Stimulated activated CD4-positive, alpha-beta T cell treated with anti-CD3 and anti-CD28 coated beads, Interleukin-15, amount 100 ng/mL, for 1 hour (primary cell): ENCODE data around the gene NBAS.
"Not testable (repeated sequence)": the region's sequence is repeated elsewhere in the genome, so short reads cannot be mapped to it uniquely, and the experiment has no call there.

ENCODE experiments used
- DNase-seq, 2 donors: peaks; one replicate each; pipeline ENCODE4 v3.0.0-alpha.2; 2020; ENCODE audit warnings: low read depth in 1 of 2, low spot score in 1 of 2

The NBAS gene

DNA sequence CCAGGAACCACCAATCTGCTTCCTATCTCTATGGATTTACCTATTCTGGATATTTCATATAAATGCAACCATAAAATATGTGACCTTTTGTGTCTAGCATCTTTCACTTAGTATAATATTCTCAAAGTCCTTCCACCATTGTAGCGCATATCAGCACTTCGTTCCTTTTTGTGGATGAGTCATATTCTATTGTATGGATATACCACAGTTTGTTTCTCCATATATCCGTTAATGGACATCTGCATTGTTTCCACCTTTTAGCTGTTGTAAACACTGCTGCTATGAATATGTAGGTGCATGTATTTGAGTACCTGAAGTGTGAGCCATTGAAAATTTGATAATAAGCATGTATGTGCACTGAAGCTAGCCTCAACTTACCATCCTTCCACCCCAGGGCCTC is 80.1 kb downstream of the NBAS start:
- DNase-seq, result no peak

DNA sequence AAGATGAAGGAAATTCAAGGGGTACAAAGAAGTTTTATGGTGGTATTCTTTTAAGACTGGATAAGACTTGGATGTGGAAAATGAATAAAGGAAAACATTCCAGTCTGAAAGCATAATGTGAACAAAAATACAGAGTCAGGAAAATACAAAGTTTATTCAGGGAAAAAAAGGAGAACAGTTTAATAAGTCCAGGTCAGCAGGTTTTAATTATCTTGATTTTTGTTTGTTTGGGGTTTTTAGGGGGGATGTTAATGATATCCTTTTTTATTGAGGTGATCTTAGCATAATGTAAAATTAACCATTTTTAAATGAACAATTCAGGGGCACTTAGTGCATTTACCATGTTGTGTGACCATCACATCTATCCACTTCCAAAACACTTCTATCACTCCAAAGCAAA is 80.6 kb downstream of the NBAS start:
- no peak for DNase-seq

DNA sequence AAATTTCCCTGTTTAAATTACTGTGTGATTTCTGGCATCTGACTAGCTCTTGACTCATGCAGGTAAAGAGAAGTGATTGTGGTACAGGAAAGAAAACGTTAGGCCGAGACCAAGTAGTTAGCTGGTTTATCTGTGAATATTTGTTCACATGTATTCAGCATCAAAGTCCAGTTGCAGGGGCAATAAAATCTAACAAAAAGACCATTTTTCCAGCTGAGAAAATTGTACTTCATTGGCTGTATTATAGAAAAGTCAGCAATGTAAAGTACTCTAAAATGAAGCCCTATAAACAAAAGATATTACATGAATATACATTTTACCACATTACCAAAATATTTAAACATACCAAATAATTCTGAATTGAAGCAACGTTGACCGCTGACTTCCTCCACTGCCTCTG is 88.3 kb downstream of the NBAS start:
- DNase-seq, result no peak

DNA sequence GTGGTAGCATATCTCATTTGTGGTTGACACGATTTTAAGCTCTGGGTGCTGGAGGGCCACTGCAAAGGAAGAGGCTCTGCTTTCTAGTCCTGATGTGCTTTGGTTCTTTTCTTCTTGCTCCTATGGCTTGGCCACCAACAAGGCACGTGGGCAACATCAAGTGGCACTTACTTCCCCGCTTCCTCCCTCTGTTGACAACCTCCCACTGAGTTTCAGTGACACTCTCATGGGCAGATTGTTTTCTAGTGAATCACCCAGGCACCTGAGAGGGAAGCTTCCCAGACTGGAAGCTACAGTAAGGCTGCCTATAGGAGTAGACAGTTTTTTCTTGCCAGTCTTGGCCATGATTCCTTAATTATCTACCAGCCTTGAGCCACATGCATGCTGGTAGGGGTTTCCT is 89.0 kb downstream of the NBAS start:
- DNase-seq, result no peak

DNA sequence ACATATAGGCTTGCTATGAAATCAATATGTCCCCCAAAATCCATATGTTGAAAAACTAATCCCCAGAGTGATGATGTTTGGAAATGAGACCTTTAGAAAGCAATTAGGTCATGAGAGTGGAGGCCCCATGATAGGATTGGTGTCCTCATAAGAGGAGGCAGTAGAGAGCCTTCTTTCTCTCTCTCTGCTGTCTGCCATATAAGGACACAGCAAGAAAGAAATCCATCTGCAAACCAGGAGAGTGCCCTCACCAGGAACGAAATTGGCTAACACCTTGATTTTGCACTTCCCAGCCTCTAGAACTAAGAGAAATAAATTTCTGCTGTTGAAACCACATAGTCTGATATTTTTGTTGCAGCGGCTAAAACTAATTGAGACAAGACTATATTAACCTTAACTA is 89.5 kb downstream of the NBAS start:
- no peak for DNase-seq

DNA sequence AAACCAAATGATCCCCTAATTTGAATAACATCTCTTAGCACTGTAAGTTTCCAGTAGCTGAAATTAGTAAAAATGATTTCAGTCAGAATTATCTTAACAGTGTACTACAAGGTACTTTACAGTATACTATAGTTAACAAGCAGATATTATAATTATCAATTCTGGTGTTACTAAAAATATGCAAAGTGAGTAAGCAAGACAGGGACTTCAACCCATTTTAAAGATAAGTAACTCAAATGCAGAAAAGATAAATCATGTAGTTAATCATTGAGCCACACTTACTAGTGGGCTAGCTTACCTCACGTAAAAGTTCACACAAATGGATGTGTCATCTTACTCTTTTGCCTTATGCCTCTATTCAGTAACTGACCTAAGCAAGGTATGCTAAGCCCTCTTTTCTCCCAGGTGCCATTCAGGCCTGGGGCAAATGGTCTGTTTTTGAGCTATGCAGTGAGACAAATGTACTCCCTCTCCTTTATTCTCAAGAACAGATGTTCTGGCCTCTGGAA is 101.0 kb downstream of the NBAS start:
- DNase-seq, result no peak

DNA sequence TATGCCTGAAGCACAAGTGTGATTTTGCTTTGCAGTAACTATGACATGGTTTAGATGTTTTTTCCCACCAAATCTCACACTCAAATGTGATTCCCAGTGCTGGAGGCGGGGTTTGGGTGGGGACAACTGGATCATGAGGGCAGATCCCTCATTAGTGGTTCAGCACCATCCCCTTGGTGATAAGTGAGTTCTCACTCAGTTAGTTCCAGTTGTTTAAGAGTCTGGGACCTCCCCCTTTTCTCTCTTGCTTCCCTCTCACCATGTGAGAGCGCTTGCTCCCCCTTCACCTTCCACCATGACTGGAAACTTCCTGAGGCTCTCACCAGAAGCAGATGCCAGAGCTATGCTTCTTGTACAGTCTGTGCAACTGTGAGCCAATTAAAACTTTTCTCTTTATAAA is 102.9 kb downstream of the NBAS start:
- DNase-seq, result no peak

DNA sequence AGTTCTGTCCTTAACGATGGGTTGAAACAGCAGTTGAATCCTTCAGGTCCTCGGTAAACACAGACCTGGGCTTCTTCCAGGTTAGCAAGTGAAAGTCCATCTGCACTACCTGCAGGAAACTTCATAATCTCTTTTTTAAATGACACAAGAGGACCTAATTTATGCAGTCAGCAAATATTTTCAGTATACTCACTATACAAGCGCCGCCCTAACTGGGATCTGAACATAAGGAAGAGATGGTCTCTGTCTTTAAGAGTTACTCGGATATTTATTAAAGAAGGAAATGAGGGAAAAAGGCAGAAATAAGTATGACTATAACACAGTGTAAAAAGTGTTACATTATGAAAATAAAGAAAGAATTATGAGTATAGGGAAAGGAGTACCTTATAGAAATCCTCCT is 103.3 kb downstream of the NBAS start:
- DNase-seq, result no peak

DNA sequence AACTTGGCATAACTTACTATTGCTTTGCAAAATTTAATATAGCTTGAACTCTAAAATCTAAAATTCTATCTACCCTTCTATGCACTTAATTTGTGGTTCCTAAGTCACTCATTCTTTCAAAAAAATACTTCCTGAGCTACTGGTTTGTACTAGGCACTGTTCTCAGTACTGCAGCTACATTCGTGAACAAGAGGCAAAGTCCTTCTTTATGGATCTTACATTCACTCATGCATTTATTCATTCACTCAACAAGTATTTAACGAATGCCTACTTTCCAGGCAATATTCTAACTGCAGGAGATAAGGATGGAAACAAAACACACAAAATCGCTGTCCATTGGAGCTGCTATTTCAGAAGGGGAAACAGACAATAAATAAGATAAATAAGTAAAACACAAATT is 104.8 kb downstream of the NBAS start:
- DNase-seq, result no peak

DNA sequence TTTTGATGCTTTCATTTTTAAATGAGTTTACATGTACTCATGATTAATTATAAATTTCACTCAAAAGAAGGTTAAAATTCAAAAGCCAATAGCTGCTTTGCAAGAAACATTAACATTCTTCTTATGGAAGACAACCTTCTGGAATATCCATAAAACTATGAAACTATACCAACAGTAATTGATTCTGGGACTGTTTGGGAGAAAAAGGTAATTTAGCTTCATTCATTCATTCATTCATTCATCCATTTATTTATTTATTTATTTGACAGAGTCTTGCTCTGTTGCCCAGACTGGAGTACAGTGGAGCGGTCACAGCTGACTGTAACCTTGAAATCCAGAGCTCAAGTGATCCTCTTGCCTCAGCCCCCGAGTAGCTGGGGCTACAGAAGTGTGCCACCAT is 110.3 kb downstream of the NBAS start:
- no peak for DNase-seq

DNA sequence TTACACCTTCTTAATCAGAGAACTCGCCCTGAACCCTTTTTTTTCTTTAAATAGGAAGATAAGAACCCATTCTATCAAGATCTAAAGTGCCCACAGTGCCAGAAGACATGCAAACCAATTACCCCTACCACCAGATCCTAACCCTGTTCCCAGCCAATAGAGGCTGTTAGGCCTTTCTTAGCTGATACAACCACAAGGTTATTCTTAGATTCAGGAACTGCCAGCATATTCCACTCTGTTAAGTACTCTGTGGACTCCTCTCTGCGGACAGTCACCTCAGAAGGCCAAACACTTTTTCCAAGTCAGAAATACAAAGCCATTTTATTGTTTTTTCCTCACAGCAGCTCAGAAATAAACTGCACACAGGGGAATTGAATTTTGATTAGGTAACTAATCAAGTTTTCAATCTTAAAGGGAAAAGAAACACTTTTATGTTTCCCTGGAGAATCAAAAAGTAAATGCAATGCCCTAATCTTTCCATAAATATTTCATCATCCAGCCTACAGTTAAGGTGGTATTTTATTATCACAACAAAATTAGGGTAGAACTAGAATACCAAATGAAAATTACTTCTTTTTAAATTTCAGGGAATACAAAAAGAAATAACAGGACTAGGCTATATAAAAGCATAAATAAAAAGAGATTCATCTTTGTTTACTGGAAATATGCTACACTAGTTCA is 111.4 kb downstream of the NBAS start:
- DNase-seq, result no peak

DNA sequence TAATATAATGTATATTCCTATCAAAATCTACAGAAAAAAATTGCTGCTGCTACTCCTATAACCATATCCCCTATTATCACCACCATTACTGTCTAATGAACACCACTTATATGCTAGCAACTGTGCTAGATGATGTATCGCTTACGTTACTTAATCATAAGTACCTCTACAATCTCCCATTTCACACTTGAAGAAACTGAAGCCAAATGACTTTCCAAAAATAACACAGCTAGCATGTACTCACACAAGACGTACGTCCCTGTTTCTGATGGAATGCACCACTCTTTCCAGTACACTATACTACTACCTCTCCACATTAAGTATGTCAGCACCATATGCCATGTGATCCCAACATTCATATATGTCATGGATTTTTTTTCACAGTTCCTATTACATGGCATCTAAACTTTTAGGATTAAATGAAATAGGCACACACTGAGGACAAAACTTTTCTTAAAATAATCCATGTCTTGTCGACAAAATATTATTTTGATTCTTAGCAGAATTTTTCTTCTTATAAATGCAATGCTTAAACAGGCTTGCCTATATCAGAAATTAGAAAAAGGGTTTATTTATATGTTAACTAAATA is 112.8 kb downstream of the NBAS start:
- no peak for DNase-seq

DNA sequence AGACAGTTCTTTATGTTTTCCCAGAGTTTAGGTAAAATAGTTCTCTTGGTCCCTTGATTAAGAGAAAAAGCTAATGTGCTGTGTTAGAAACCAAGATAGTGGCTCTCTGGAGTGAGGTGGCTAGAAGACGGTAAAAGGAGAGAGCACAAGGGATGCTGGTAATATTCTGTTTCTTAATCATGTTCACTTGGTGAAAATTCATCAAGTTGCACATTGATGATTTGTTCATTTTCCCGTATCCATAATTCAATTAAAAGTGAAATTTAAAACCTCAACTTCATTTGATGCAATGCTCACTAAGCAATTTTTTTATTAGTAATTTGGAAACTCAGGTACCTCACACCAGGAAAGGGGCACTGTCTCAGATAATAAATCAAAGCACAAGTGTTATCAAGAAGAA is 113.8 kb downstream of the NBAS start:
- DNase-seq, result no peak

DNA sequence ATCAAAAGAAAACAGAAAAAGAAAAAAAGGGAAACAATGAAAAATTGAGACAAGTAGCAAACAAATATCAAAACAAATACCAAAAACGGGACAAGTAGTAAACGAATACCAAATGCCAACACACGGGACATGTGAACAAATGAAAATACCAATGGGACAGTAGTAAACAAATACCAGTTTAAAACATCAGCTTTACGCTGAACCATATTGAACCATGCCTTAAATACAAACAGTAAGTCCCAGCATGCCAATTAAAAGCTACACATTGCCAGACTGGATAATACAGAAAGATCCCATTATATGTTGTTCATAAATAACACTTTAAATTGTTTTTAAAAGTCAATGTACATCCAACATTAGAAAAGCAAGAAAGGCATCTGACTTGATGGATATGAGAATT is 114.2 kb downstream of the NBAS start:
- DNase-seq, result no peak

DNA sequence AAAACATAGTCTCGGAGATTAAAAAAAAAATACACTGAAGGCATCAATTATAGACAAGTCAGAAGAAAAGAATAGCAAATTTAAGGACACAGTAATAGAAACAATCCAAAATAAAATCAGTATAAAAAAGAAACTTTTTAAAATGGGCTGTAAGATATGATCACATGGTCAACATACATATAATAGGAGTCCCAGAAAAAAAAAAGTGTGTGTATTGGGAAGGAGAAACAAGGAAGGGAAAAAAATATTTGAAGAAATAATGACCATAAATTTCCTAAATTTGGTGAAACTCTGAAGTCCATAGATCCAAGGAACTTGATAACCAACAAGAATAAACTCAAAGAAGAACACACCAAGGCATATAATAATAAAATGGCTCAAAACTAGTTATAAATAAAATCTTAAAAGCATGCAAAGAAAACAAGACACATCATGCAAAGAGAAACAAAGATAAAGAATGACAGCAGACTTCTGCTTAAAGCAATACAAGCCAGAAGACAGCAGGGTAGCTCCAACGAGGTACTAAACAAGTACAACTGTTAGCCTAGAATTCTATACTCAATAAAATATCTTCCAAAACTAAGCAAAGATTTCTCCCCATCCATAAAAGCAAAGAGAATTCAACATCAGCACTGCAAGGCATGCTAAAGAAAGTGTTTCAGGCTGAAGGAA is 115.1 kb downstream of the NBAS start:
- DNase-seq, result no peak

DNA sequence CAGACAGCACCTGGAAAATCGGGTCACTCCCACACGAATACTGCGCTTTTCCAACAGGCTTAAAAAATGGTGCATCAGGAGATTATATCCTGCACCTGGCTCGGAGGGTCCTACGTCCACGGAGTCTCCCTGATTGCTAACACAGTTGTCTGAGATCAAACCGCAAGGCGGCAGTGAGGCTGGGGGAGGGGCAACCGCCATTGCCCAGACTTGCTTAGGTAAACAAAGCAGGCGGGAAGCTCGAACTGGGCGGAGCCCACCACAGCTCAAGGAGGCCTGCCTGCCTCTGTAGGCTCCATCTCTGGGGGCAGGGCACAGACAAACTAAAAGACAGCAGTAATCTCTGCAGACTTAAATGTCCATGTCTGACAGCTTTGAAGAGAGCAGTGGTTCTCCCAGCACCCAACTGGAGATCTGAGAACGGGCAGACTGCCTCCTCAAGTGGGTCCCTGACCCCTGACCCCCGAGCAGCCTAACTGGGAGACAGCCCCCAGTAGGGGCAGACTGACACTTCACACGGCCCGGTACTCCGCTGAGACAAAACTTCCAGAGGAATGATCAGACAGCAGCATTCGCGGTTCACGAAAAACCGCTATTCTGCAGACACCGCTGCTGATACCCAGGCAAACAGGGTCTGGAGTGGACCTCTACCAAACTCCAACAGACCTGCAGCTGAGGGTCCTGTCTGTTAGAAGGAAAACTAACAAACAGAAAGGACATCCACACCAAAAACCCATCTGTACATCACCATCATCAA is 121.2 kb downstream of the NBAS start:
- DNase-seq, result not testable (repeated sequence)

DNA sequence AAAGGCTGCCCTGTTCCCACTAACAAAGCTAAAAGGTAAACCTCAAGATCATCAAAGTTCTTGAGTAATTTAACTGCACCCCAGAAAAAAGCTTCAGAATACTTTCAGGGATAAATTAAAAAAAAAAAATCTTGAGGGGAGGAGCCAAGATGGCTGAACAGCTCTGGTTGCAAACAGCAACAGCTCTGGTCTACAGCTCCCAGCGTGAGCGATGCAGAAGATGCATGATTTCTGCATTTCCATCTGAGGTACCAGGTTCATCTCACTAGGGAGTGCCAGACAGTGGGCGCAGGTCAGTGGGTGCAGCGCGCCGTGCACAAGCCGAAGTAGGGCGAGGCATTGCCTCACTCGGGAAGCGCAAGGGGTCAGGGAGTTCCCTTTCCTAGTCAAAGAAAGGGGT is 121.8 kb downstream of the NBAS start:
- DNase-seq, result not testable (repeated sequence)

DNA sequence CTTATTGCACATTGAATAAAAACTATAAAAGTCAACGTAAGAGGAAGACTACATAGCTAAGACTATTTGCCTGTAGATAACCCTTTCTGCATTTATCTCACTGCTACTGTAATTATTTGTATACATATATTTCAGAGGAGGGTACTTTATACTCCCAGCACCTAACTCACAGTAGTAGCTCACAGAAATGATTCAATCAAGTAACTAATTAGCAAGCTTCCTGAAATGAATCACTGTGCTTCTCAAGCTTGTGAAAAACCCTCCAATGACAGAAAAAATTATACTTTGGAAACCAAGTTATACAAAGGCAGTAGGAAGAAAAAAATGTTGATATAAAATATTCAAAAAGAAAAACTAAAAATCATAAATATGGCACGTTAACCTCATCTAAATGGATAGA is 124.9 kb downstream of the NBAS start:
- no peak for DNase-seq

DNA sequence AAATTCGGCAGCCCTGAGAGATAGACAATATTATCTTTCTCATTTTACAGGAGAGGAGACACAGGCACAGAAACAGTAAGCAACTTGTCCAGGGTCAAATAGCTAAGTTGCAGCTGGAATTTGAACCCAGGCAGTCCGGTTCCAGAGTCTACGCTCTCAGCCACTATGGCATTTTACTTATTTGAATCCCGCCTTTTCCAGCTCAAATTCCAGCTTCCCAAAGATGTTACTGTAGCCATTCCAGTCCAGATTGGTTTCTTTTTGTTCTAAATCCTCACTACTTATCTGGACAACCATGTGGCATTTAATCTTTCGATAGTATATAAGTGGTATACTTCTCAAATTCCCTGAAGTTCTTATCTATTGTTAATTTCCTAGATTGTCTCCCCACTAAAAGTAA is 125.7 kb downstream of the NBAS start:
- no peak for DNase-seq

DNA sequence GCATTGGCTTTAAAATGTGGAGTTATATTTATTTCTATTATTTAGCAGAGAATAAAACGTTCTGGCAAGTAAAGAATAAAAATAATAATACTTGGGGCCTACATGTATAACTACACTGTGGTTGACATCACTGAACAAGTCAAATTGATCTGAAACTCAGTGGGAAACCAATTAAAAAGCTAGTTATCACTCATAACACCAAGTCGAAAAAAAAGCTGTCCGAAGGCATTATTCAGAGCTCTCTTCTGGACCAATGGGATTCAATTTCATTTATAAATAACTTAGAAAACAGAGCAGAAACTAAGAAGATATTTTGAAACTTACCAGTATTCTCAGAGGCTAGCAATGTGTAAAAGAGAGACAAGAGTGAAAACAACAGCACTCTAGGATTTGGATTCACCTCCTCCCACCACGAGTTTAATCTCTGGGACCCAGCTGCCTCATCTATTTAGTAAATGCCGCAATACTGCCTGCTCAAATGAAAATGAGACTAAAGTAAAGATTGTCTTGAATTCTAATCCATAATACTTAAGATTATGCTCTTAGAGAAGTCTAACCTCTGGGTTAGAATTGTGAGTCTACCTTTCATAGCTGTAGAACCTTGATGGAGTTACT is 128.4 kb downstream of the NBAS start:
- no peak for DNase-seq

DNA sequence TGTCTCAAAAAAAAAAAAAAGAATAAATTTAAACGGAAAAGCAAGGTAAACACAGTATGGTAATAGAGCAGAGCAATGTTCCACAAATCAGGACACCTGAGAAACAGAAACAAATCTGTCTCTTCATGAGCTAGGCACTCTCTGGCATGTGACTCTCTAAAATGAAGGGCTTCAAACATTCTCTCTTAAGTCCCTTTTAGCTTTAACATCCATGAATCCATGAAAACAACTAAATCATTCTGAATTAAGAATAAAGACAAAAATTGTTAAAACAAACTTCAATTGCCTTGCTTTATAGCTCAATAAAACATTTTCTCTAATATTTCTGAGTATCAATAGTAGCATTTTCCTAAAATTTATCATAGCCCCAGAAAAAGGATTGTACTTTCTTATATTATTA is 132.1 kb downstream of the NBAS start:
- no peak for DNase-seq
